GM13977 (cell line): ENCODE data around the gene SEPTIN10.

Experiments
- DNase-seq: peaks from one replicate; pipeline ENCODE4 v3.0.0; 2012; ENCODE audit warnings: low spot score
- in situ Hi-C: fragments of 300-500 bp; cut with MboI; formaldehyde crosslinking; loops from one replicate; pipeline ENCODE4 v1.12.0; 2022; ENCODE audit warnings: low sequenced_read_pairs, low pct_unique_long_range_greater_than_20kb, mixed read lengths, inconsistent platforms; ENCODE audit not compliant: unreplicated experiment
- TF ChIP-seq, protein P1 (sequence below): IDR thresholded peaks from 2 replicates; pipeline ENCODE4 v1.5.1; 2012; ENCODE audit warnings: mild to moderate bottlenecking, control low read depth; ENCODE audit not compliant: insufficient read depth; ENCODE audit errors: extremely low read depth, missing control alignments

Gene SEPTIN10

GRCh38 chr2:109619032-109619615, 5.4 kb upstream of the SEPTIN10 start:
- no peak for DNase-seq
- TF ChIP-seq, protein P1, sequence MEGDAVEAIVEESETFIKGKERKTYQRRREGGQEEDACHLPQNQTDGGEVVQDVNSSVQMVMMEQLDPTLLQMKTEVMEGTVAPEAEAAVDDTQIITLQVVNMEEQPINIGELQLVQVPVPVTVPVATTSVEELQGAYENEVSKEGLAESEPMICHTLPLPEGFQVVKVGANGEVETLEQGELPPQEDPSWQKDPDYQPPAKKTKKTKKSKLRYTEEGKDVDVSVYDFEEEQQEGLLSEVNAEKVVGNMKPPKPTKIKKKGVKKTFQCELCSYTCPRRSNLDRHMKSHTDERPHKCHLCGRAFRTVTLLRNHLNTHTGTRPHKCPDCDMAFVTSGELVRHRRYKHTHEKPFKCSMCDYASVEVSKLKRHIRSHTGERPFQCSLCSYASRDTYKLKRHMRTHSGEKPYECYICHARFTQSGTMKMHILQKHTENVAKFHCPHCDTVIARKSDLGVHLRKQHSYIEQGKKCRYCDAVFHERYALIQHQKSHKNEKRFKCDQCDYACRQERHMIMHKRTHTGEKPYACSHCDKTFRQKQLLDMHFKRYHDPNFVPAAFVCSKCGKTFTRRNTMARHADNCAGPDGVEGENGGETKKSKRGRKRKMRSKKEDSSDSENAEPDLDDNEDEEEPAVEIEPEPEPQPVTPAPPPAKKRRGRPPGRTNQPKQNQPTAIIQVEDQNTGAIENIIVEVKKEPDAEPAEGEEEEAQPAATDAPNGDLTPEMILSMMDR, result no peak
- in situ Hi-C loops, result no loop called here

DNA sequence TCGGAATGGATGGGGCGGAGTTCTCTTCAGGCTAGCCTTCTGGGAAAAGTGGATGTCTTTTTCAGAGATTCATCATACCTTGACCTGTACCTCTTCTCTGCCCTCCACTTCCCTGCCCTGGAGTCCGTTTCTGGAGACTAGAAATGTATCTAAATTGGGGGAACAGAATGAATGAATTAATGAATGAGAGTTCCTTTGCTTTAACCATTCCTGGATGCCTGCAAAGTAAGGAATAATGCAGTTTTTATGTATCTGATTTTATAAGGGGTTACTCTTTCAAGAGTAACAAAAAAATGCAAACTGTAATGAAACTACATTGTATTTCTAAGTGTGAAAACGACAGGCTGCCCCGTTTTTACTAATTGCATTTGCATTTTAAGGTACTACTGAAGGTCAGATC, 2.4 kb upstream of the SEPTIN10 start:
- no peak for DNase-seq
- in situ Hi-C loops, result no loop called here
- TF ChIP-seq, protein P1, result no peak

- TF ChIP-seq, protein P1, result no peak
- DNase-seq, result no peak
- in situ Hi-C loops, result no loop called here
Measured at GRCh38 chr2:109615637-109616144, 1.9 kb upstream of the SEPTIN10 start.

- DNase-seq, result no peak
- in situ Hi-C loops, result no loop called here
- TF ChIP-seq, protein P1, result no peak
Measured at GRCh38 chr2:109614715-109615636, 1.2 kb upstream of the SEPTIN10 start.

- peak; percentile 40 for DNase-seq
- in situ Hi-C loops, result no loop called here
- TF ChIP-seq, protein P1, result no peak
Measured at GRCh38 chr2:109613081-109613921, 465 bp downstream of the SEPTIN10 start.

- in situ Hi-C loops, result no loop called here
- no peak for DNase-seq
Measured at GRCh38 chr2:109611467-109612095, 2.2 kb downstream of the SEPTIN10 start.

More at GRCh38 chr2:109611467-109612095, 2.2 kb downstream of the SEPTIN10 start:
- TF ChIP-seq, protein P1, result no peak
